NCI-H2107 treated with DMSO at 0.1 percent for 48 hours (cell line): ENCODE measurements around the gene SIM2.

Experiments
- DNase-seq: peaks from one replicate; lab custom pipeline; 2025; ENCODE audit not compliant: unreplicated experiment; lab: John Stamatoyannopoulos, UW

Gene SIM2

GRCh38 chr21:36798491-36798890 lies 99.6 kb downstream of the SIM2 start:
- no peak for DNase-seq
